Central memory CD8-positive, alpha-beta T cell (primary cell): ENCODE measurements around the gene SHISA6.

Source experiments
- ATAC-seq: fragments of 150-1000 bp; cut with Tn5 transposase; replicated peaks from 2 replicates; pipeline ENCODE4 v1.10.0; 2022; ENCODE audit warnings: mild to moderate bottlenecking, moderate FRiP score, moderate number of reproducible peaks; ENCODE audit not compliant: poor library complexity, severe bottlenecking; ENCODE audit errors: extremely low read depth
- DNase-seq, 2 donors: peaks; one replicate each; pipeline ENCODE4 v3.0.0; 2021; ENCODE audit warnings: low spot score in 2 of 2
- H3K27ac Mint-ChIP-seq: one replicate; pipeline ENCODE4 v1.8.0; 2022; ENCODE audit warnings: low read depth, mild to moderate bottlenecking, moderate library complexity, mixed read lengths
- H3K27me3 Mint-ChIP-seq: one replicate; pipeline ENCODE4 v1.8.0; 2022; ENCODE audit warnings: mixed read lengths
- H3K36me3 Mint-ChIP-seq: one replicate; pipeline ENCODE4 v1.8.0; 2022; ENCODE audit warnings: mild to moderate bottlenecking, moderate library complexity, mixed read lengths; ENCODE audit not compliant: insufficient read depth
- H3K4me1 Mint-ChIP-seq: one replicate; pipeline ENCODE4 v1.8.0; 2022; ENCODE audit warnings: mixed read lengths
- H3K4me3 Mint-ChIP-seq: one replicate; pipeline ENCODE4 v1.8.0; 2022; ENCODE audit warnings: mild to moderate bottlenecking, moderate library complexity, mixed read lengths
- H3K9me3 Mint-ChIP-seq: one replicate; pipeline ENCODE4 v1.8.0; 2022; ENCODE audit warnings: mixed read lengths

Gene SHISA6

DNA sequence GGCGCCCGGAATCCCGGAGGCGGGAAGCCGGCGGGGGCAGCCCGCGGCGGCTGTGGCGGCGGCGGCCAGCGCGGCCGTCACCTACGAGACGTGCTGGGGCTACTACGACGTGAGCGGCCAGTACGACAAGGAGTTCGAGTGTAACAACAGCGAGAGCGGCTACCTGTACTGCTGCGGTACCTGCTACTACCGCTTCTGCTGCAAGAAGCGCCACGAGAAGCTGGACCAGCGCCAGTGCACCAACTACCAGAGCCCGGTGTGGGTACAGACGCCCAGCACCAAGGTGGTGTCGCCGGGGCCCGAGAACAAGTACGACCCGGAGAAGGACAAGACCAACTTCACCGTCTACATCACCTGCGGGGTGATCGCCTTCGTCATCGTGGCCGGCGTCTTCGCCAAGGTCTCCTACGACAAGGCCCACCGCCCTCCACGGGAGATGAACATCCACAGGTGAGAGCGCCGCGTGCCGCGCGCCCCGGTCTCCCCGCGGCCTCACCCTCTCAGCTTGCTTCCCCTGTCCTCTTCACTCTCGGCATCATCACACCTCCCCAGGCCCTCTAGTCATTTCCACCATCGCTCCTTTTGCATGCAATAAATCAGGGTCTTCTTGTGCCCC is 706 bp downstream of the SHISA6 start:
- peaks cover 35% of the 10 kb centered on the region for H3K27me3 Mint-ChIP-seq
- H3K27ac Mint-ChIP-seq, result no peak overlapping the region
- no peaks in the 10 kb centered on the region for H3K4me1 Mint-ChIP-seq
- peaks cover under 1% of the 10 kb centered on the region for H3K36me3 Mint-ChIP-seq
- no peak overlapping the region for H3K4me3 Mint-ChIP-seq
- no peak for ATAC-seq
- DNase-seq, result no peak
- no peaks in the 10 kb centered on the region for H3K9me3 Mint-ChIP-seq

DNA sequence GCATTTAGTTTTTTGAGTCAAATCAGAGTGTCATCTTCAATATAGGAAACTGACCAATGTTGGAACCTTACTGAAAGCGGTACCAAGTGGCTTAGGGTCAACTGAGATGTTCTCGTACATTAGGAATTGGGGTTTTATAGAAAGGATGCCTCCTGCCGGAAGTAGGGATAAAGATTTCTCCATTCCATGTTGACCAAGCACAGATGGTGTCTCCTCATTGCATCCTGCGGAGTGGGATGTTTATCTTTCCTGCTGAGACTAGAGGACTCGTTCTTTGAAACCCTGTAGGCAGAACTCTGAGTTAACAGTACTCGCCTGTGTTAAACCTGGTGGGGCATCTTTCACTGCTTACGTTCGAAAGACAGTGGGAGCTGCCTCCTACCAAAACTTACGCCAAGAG is 1.4 kb downstream of the SHISA6 start:
- no peak overlapping the region for H3K4me3 Mint-ChIP-seq
- no peak for DNase-seq
- H3K4me1 Mint-ChIP-seq, result no peaks in the 10 kb centered on the region
- ATAC-seq, result no peak
- peaks cover 1% of the 10 kb centered on the region for H3K36me3 Mint-ChIP-seq
- H3K27me3 Mint-ChIP-seq, result peaks cover 35% of the 10 kb centered on the region
- no peak overlapping the region for H3K27ac Mint-ChIP-seq
- H3K9me3 Mint-ChIP-seq, result no peaks in the 10 kb centered on the region

DNA sequence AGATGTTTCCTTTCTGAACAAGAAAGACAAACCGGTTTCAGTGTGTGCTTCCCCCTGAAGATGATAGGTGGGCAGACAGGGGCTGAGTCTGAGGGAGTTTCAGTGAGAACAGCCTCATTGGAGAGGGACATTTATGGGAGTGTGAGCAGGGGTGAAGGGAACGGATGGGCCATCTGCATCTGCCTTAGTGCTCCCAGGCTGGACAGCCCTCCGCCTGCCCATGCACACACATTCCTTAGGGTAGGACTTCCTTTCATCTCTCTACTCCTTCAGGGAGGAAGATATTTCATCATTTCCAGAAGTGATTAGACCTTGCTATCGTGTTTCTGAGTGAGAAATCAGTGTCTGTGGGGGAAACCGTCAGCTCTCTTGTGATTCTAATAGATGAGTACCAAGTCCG is 3.8 kb downstream of the SHISA6 start:
- H3K27ac Mint-ChIP-seq, result no peak overlapping the region
- H3K36me3 Mint-ChIP-seq, result peaks cover 1% of the 10 kb centered on the region
- no peak for ATAC-seq

DNA sequence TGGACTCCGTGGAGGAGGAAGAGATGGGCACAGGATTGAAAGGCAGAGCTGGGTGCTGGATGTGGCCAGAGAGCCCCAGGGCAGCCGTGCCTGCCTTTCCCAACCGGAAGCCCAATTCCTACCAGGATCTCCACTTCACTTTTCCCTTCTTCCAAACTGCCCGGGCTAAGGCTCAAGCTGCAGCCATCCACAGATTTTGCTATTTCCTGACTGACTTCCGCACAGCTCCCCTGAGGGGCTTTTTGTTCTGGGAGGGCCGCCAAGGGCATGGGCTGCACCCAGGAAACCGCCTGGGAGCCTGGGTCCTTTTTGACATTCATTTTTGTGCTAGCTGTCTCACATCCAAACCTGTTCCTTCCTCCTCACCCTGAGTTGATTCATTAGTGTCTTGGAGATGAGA is 4.2 kb downstream of the SHISA6 start:
- H3K27ac Mint-ChIP-seq, result no peak overlapping the region
- no peaks in the 10 kb centered on the region for H3K9me3 Mint-ChIP-seq
- ATAC-seq, result no peak
- H3K27me3 Mint-ChIP-seq, result peaks cover 20% of the 10 kb centered on the region
- no peaks in the 10 kb centered on the region for H3K4me1 Mint-ChIP-seq
- no peak overlapping the region for H3K4me3 Mint-ChIP-seq
- no peak for DNase-seq
- peaks cover 1% of the 10 kb centered on the region for H3K36me3 Mint-ChIP-seq

More for the DNA sequence above, 3.8 kb downstream of the SHISA6 start:
- Mint-ChIP-seq H3K27me3 (peaks cover 22% of the 10 kb centered on the region), H3K9me3 (no peaks in the 10 kb centered on the region), H3K4me1 (no peaks in the 10 kb centered on the region), H3K4me3 (no peak overlapping the region)
- no peak for DNase-seq

DNA sequence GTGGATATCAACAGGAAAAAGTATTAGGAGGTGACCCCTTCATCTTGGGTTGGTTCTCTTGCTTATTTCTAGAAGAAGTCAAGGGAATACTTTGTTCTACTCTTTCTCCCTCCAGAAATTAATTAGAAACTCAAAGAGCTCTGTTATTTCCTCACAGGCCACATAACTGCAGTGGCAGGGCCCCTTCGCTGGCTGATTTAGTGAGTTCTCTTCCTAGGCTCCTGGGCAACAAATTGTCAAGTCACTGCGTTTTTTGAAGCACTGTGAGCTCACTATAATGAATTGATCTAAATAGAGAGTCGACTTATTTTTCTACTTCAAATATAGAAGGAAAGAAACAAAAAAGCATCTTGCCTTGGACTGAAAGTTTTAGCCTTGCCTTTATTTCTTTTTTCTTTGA is 4.8 kb downstream of the SHISA6 start:
- H3K27me3 Mint-ChIP-seq, result peaks cover 20% of the 10 kb centered on the region
- H3K9me3 Mint-ChIP-seq, result no peaks in the 10 kb centered on the region
- peaks cover 1% of the 10 kb centered on the region for H3K36me3 Mint-ChIP-seq
- ATAC-seq, result no peak
- H3K4me3 Mint-ChIP-seq, result no peak overlapping the region
- no peaks in the 10 kb centered on the region for H3K4me1 Mint-ChIP-seq
- no peak for DNase-seq
- no peak overlapping the region for H3K27ac Mint-ChIP-seq

DNA sequence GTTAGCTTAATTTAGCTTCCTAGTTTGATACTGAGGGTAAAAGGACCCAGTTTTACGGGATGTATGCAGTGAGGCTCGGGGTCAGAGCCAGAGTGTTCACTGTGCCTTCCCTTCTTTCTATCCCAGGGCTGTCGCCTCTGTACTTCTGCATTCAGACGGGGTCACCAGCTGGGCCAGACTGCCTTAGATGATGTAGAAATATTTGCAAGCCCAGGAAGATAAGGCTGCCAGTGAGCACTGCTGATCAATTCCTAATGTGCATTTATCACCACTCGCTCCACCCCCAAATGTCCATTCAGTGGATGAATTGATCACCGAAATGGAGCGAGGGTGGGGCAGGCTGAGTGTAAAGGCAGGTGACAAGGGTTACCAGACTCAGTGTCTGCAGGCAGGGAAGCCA is 9.1 kb downstream of the SHISA6 start:
- no peak overlapping the region for H3K27ac Mint-ChIP-seq
- H3K4me1 Mint-ChIP-seq, result no peaks in the 10 kb centered on the region
- no peak for DNase-seq
- H3K4me3 Mint-ChIP-seq, result no peak overlapping the region
- no peak for ATAC-seq
- H3K9me3 Mint-ChIP-seq, result peaks cover 6% of the 10 kb centered on the region
- no peaks in the 10 kb centered on the region for H3K27me3 Mint-ChIP-seq
- H3K36me3 Mint-ChIP-seq, result peaks cover 3% of the 10 kb centered on the region

DNA sequence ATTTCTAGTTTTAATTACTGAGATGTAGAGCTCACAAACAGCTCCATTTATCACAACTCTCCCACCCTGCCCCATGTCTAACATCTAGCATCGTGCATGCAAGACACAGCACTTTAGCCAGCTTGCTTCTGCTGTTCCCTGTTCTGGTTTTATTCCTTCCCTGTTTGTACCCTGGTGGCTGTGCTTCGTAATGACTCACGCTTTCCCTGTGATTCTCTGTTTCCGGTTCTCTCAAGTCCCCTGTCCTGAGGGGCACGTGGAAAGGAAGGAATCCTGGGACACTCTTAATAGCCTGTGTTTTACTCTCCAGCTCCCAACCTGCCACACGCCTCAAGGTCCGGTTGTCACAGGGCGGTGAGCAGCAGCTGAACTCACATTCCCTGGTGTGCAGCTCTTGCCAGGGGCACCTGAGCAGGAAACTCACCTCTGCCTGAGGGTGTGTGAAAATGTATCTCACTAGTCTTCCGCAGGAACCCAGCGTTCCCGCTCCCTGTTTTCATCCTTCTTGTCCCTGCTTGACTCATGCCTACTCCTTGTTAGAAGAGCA is 10.6 kb downstream of the SHISA6 start:
- H3K36me3 Mint-ChIP-seq, result peaks cover 3% of the 10 kb centered on the region
- no peaks in the 10 kb centered on the region for H3K4me1 Mint-ChIP-seq
- no peaks in the 10 kb centered on the region for H3K27me3 Mint-ChIP-seq
- DNase-seq (no peak), ATAC-seq (no peak)
- H3K4me3 Mint-ChIP-seq, result no peak overlapping the region
- no peak overlapping the region for H3K27ac Mint-ChIP-seq
- H3K9me3 Mint-ChIP-seq, result peaks cover 6% of the 10 kb centered on the region

DNA sequence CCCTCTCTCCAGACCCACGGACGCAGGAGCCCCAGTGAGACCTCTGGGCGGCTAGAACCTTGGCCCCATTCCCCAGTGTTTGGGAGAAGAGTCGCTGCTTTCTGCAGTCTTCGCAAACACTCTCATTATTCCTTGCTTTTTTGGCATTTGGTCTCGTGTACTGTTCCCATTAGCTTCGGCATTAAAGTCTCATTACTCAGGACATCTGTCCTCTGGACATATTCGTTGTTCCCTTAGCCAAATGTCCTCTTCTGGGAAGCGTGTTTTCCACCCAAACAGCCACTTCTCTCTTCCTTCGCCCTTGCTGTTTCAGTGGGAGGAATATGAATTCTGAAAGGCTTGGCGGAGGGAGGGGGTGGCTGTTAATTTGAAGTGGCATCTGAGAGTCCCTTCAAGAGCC is 11.1 kb downstream of the SHISA6 start:
- Mint-ChIP-seq H3K4me1 (no peaks in the 10 kb centered on the region), H3K36me3 (peaks cover 2% of the 10 kb centered on the region)

DNA sequence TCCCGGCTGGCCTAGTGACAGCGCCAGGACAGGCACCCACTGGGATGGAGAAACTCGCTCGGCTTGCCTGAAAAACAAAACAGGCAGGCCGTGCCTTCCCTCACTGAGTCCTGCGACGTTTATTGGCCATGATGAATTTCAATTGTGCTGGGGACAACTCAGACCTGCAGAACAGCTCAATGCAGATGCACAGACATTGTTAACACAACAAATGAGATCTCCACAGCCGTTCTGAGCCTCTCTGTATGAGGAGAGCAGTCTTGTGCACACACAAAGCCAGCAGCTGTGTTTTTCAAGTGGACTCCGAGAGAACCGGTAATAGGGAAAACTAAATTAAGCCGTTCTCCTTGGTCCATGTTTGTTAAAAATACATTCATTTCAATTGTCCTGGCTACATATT is 15.9 kb downstream of the SHISA6 start:
- no peak for ATAC-seq
- H3K4me1 Mint-ChIP-seq, result no peaks in the 10 kb centered on the region
- no peaks in the 10 kb centered on the region for H3K36me3 Mint-ChIP-seq
- no peak overlapping the region for H3K4me3 Mint-ChIP-seq
- H3K27me3 Mint-ChIP-seq, result no peaks in the 10 kb centered on the region
- no peak for DNase-seq
- H3K9me3 Mint-ChIP-seq, result peaks cover 8% of the 10 kb centered on the region
- no peak overlapping the region for H3K27ac Mint-ChIP-seq

More for the DNA sequence above, 11.1 kb downstream of the SHISA6 start:
- Mint-ChIP-seq H3K4me3 (no peak overlapping the region), H3K27me3 (no peaks in the 10 kb centered on the region), H3K27ac (no peak overlapping the region), H3K9me3 (peaks cover 6% of the 10 kb centered on the region)
- ATAC-seq (no peak), DNase-seq (no peak)

DNA sequence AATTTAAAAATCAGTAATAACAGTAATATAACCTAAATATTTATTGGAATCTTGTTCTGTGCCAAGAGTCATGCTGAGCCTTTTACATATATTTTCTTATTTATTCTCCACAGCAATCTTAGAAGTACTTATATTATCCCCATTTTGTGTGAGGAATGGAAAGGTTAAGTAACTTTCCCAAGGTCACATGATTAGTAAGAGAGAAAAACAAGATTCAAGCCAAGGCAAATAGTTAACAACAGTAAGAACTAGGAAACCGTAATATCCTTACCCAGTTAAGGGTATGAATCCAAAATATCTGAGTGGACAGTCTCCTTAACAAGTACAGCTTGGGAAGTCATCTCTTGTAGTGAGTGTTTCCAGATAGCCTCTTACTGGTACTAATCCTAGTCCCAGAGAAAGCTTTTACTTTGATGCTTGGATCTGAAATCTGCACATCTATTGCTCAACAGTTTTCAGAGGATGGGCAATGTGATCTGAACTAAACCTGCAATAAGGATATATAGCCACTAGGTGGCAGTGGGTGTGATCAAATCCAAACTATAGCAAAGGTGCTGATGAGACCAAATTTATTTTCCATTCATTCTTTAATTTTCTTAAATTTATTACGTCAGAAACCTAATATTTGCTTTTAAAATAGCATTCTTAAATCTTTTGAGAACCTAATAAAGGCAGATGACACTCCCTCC is 23.3 kb downstream of the SHISA6 start:
- H3K36me3 Mint-ChIP-seq, result no peaks in the 10 kb centered on the region
- no peak for DNase-seq
- ATAC-seq, result no peak

DNA sequence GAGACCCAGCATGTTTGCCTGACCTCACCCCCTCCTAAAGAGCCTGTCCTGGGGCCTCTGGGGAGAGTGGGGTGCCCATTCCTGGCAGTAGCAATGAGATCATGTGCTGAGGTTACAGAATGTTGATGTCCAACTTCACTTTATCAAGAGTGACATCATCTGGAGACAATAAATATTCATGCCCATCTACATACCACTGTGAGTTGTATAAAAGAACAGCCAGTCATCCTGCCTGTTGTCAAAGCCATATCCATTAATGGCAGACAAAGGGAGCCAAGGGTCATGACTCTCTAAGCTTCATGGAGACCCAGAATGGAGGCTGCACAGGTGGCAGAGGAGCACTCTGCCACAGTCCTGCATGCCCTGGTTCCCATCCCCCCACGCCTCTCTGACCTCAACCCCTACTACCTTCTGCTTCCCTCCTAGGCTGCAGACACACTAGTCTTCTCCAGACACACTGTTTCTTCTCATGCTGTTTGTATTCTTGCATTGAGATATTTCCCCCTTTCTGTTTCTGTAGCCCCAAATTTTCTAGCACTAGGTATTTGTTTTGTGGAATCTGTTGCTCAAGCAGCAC is 27.1 kb downstream of the SHISA6 start:
- ATAC-seq, result no peak
- no peak for DNase-seq
- Mint-ChIP-seq H3K27ac (no peak overlapping the region), H3K4me1 (no peaks in the 10 kb centered on the region), H3K4me3 (no peak overlapping the region), H3K36me3 (no peaks in the 10 kb centered on the region), H3K27me3 (no peaks in the 10 kb centered on the region), H3K9me3 (peaks cover 26% of the 10 kb centered on the region)

More for the DNA sequence above, 23.3 kb downstream of the SHISA6 start:
- Mint-ChIP-seq H3K4me1 (no peaks in the 10 kb centered on the region), H3K4me3 (no peak overlapping the region), H3K27ac (no peak overlapping the region), H3K9me3 (peaks cover 31% of the 10 kb centered on the region), H3K27me3 (no peaks in the 10 kb centered on the region)

DNA sequence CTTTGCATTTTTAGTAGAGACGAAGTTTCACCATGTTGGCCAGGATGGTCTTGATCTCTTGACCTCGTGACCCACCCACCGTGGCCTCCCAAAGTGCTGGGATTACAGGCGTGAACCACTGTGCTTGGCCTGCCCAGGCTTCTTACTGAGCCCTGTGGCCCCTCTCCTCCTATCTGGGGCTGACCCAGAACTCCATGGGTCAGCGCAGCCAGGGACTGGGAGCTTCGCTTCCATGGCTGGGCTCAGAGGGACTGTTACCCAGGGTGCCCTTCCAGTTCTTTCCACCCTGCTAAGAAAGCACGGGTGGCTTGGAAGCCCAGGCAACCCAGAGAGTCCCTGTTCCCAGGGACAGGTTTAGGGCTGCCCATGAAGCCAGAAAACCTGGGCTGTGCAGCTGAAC is 28.2 kb downstream of the SHISA6 start:
- DNase-seq, result no peak
- H3K27ac Mint-ChIP-seq, result no peak overlapping the region
- ATAC-seq, result no peak
- no peaks in the 10 kb centered on the region for H3K4me1 Mint-ChIP-seq
- no peaks in the 10 kb centered on the region for H3K36me3 Mint-ChIP-seq
- no peaks in the 10 kb centered on the region for H3K27me3 Mint-ChIP-seq
- peaks cover 22% of the 10 kb centered on the region for H3K9me3 Mint-ChIP-seq
- H3K4me3 Mint-ChIP-seq, result no peak overlapping the region

DNA sequence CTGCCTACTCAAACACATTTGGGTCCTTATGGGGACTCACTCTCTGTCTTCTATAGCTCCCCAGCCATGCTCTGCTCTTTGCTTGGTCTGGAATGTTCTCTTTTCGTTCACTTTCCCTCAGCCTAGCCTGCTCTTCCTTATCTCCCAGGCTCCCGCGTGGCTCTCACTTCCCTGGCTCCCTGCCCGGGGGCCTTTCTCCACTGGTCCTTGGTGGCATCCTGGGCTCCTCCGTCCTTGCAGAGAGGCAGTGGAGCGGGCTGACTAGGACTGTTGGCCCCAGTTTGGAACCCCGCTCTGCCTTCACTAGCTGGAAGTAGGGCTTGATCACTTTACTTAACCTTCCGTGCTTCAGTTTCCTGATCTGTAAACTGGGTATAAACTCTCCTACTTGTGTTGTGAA is 31.2 kb downstream of the SHISA6 start:
- Mint-ChIP-seq H3K27me3 (no peaks in the 10 kb centered on the region), H3K27ac (no peak overlapping the region), H3K4me3 (no peak overlapping the region), H3K4me1 (no peaks in the 10 kb centered on the region), H3K36me3 (no peaks in the 10 kb centered on the region), H3K9me3 (peaks cover 21% of the 10 kb centered on the region)
- no peak for ATAC-seq
- no peak for DNase-seq
